ENCODE results near the gene FGGY. TPM values are rescaled to one million over a fixed set of nuclear protein-coding genes. Genes with fewer than 3 reads are reported as not detected.

FGGY gene
- total RNA-seq, 4 donors from 2014 or later: 23.3 to 26.4 (median 25.3) TPM

DNA sequence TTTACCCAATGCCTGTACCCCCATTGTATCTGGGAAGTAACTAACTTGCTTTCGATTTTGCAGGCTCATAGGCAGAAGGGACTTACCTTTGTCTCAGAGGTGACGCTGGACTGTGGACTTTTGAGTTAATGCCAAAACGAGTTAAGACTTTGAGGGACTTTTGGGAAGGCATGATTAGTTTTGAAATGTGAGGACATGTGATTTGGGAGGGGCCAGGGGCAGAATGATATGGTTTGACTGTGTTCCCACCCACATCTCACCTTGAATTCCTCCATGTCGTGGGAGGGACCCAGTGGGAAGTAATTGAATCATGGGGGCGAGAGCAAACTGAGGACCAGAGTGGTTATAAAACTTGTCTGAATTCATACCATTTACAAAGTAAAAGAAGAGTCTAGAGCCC, 440.7 kb downstream of the FGGY start:
- intact Hi-C loops (cut with DNase I): no loop called here
- 74% methylated on average over 5 of the region's 5 CpGs for WGBS
- no peak overlapping the region for H3K27ac ChIP-seq (replicated peaks in 1 of 4)

DNA sequence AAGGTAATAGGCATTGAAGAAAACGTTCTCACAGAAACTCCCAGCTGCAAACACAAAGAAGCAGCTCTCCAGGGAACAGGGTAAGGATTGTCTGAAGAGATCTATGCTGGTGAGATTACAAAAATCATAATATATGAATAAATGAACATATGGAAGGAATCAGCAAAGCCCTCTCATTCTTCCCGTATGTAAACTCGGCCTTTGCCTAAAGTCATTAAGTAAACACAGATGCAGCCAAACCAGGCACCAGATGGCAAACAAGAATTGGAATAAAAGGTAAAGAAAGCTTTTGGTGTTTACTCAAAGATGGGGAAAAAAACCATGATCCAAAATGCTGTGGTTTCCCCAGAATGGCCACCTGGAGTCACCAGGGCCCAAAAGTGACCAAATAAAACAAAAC, 441.3 kb downstream of the FGGY start:
- Histone ChIP-seq H3K27ac (replicated peaks in 1 of 4) (no peak overlapping the region), H3K27me3 (no peaks in the 10 kb centered on the region), H3K36me3 (no peaks in the 10 kb centered on the region), H3K9me3 (no peaks in the 10 kb centered on the region), H3K4me3 (no peak overlapping the region), H3K4me1 (peaks cover 15 to 20% (median 18%) of the 10 kb centered on the region in 4 donors)
- no peak for DNase-seq (ENCODE audit: extremely low spot score)
- intact Hi-C loops (cut with DNase I): no loop called here
- WGBS: 84% methylated on average over 3 of the region's 3 CpGs
- TF ChIP-seq EP300 (IDR thresholded peaks at IDR 0.05): no peak
- no peak for TF ChIP-seq POLR2AphosphoS5 (IDR thresholded peaks at IDR 0.05)
- TF ChIP-seq POLR2A (IDR thresholded peaks at IDR 0.05; ENCODE audit: low read depth): no peak
- TF ChIP-seq, protein P1, sequence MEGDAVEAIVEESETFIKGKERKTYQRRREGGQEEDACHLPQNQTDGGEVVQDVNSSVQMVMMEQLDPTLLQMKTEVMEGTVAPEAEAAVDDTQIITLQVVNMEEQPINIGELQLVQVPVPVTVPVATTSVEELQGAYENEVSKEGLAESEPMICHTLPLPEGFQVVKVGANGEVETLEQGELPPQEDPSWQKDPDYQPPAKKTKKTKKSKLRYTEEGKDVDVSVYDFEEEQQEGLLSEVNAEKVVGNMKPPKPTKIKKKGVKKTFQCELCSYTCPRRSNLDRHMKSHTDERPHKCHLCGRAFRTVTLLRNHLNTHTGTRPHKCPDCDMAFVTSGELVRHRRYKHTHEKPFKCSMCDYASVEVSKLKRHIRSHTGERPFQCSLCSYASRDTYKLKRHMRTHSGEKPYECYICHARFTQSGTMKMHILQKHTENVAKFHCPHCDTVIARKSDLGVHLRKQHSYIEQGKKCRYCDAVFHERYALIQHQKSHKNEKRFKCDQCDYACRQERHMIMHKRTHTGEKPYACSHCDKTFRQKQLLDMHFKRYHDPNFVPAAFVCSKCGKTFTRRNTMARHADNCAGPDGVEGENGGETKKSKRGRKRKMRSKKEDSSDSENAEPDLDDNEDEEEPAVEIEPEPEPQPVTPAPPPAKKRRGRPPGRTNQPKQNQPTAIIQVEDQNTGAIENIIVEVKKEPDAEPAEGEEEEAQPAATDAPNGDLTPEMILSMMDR (IDR thresholded peaks at IDR 0.05): no peak

More for the DNA sequence above, 440.7 kb downstream of the FGGY start:
- no peak overlapping the region for H3K4me3 ChIP-seq
- H3K27me3 ChIP-seq: no peaks in the 10 kb centered on the region
- TF ChIP-seq, protein P1 (IDR thresholded peaks at IDR 0.05): no peak
- TF ChIP-seq POLR2AphosphoS5 (IDR thresholded peaks at IDR 0.05): no peak
- TF ChIP-seq POLR2A (IDR thresholded peaks at IDR 0.05; ENCODE audit: low read depth): no peak
- TF ChIP-seq EP300 (IDR thresholded peaks at IDR 0.05): no peak
- no peaks in the 10 kb centered on the region for H3K9me3 ChIP-seq
- no peak for DNase-seq (ENCODE audit: extremely low spot score)
- peaks cover 16 to 20% (median 18%) of the 10 kb centered on the region in 4 donors for H3K4me1 ChIP-seq
- H3K36me3 ChIP-seq: no peaks in the 10 kb centered on the region

DNA sequence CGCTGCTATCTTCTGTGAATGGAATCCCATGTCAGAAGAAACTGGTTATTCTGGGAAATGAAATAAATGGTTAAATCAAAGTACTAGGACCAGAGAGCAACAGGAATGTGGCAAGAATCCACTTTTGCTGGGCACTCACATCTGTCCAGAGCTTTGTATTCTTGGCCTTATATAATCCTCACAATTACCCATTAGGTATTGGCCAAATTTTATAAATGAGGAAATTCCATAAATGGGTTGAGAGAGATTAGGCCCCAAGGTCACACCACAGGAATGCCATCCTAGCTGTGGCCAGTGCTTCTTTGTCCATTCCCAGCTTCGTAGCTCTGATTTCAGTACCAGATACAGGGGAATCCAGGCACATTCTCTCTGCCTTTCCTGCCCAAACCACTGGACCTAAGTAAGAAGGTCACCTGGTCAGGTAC, 441.7 kb downstream of the FGGY start:
- H3K36me3 ChIP-seq: no peaks in the 10 kb centered on the region
- TF ChIP-seq POLR2A (IDR thresholded peaks at IDR 0.05; ENCODE audit: low read depth): no peak
- TF ChIP-seq POLR2AphosphoS5 (IDR thresholded peaks at IDR 0.05): no peak
- no peak for TF ChIP-seq EP300 (IDR thresholded peaks at IDR 0.05)
- TF ChIP-seq, protein P1 (IDR thresholded peaks at IDR 0.05): no peak
- no peaks in the 10 kb centered on the region for H3K9me3 ChIP-seq
- H3K27me3 ChIP-seq: no peaks in the 10 kb centered on the region
- peaks cover 15 to 20% (median 17%) of the 10 kb centered on the region in 4 donors for H3K4me1 ChIP-seq
- intact Hi-C loops (cut with DNase I): no loop called here
- WGBS: 82% methylated on average over 2 of the region's 2 CpGs
- H3K27ac ChIP-seq (replicated peaks in 1 of 4): no peak overlapping the region
- no peak for DNase-seq (ENCODE audit: extremely low spot score)
- no peak overlapping the region for H3K4me3 ChIP-seq

DNA sequence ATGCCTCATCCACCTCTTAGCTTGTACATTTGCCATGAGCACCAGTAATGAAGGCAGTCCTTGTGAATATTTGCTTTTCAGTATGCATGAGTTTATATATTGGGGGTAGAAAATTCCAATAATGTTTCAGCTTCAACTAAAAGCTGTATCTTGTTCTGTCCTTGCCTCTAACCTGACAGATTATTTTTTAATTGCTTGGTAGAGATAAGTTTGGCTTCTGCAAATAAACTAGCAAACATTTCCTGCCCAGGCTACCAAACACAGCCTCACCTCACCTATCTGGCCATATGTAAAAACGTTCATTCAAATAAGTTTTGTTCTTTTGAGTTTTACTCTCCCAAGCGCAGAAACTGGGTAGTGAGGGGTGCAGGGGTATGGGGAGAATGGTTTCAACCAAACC, 442.2 kb downstream of the FGGY start:
- no peak for TF ChIP-seq POLR2AphosphoS5 (IDR thresholded peaks at IDR 0.05)
- no peak for TF ChIP-seq EP300 (IDR thresholded peaks at IDR 0.05)
- intact Hi-C loops (cut with DNase I): no loop called here
- Histone ChIP-seq H3K27me3 (no peaks in the 10 kb centered on the region), H3K9me3 (no peaks in the 10 kb centered on the region), H3K4me3 (no peak overlapping the region), H3K4me1 (peaks cover 10 to 21% (median 17%) of the 10 kb centered on the region in 4 donors), H3K36me3 (no peaks in the 10 kb centered on the region), H3K27ac (replicated peaks in 1 of 4) (no peak overlapping the region)
- 69% methylated on average over 2 of the region's 2 CpGs for WGBS
- DNase-seq (ENCODE audit: extremely low spot score): no peak

DNA sequence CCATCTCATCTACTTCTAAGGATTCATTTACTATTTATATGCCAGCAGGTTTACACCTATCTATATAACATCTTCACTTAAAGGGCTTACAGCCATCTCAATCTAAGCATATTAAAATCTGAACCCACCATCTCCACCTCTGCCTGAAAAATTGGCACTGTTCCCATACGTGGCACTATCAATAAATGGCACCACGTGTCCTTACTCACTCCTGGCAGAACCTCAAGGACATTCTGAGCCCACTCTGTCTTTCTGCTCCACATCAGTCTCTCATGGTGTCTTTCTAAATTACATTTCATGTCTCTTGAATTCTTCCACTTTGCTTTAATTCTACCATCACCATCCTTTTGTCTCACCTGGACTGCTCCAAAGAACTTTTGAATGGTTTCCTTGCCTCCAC, 445.6 kb downstream of the FGGY start:
- Histone ChIP-seq H3K27ac (replicated peaks in 1 of 4) (peak overlapping the region in 1 of 4 donors; percentile 70), H3K27me3 (no peaks in the 10 kb centered on the region), H3K9me3 (no peaks in the 10 kb centered on the region), H3K4me1 (peaks cover 9 to 30% (median 18%) of the 10 kb centered on the region in 4 donors), H3K36me3 (no peaks in the 10 kb centered on the region), H3K4me3 (no peak overlapping the region)
- TF ChIP-seq, protein P1 (IDR thresholded peaks at IDR 0.05): no peak
- TF ChIP-seq POLR2A (IDR thresholded peaks at IDR 0.05; ENCODE audit: low read depth) (no peak), EP300 (IDR thresholded peaks at IDR 0.05) (no peak), POLR2AphosphoS5 (IDR thresholded peaks at IDR 0.05) (no peak)
- intact Hi-C loops (cut with DNase I): no loop called here
- no peak for DNase-seq (ENCODE audit: extremely low spot score)
- WGBS: 81% methylated on average over 2 of the region's 2 CpGs

Measured in esophagus muscularis mucosa (tissue), 4 donors.